Measurements from ENCODE around the gene ZNF197.
"Not testable (repeated sequence)": the region's sequence is repeated elsewhere in the genome, so short reads cannot be mapped to it uniquely, and the experiment has no call there.

The ZNF197 gene

GRCh38 chr3:44624749-44625480, at the start of gene ZNF197:
TSS of gene ZNF197 (plus strand) at chr3:44625036. CDS start at chr3:44629155, 4,119 bp downstream.
- peak; percentile 89 for DNase-seq (ENCODE audit: low spot score)

GRCh38 chr3:44576613-44577012, 48.2 kb upstream of the ZNF197 start:
- no peak for DNase-seq (ENCODE audit: low spot score)

GRCh38 chr3:44577354-44577952, 47.4 kb upstream of the ZNF197 start:
- not testable (repeated sequence) for DNase-seq (ENCODE audit: low spot score)

- DNase-seq (ENCODE audit: low spot score): not testable (repeated sequence)
These were observed 46.5 kb upstream of the ZNF197 start for GRCh38 chr3:44578316-44578715.

GRCh38 chr3:44578924-44579515, 45.8 kb upstream of the ZNF197 start:
- DNase-seq (ENCODE audit: low spot score): not testable (repeated sequence)

GRCh38 chr3:44579749-44580148, 45.1 kb upstream of the ZNF197 start:
- DNase-seq (ENCODE audit: low spot score): not testable (repeated sequence)

- DNase-seq (ENCODE audit: low spot score): not testable (repeated sequence)
These were observed 43.9 kb upstream of the ZNF197 start for GRCh38 chr3:44580971-44581370.

- DNase-seq (ENCODE audit: low spot score): peak; percentile 69
These were observed 40.0 kb upstream of the ZNF197 start, which contains the start of gene ZNF660 for GRCh38 chr3:44584646-44585501. TSS of gene ZNF660 (plus strand) at chr3:44584964. CDS start at chr3:44594194, 9,230 bp downstream.

GRCh38 chr3:44596621-44597020, 28.2 kb upstream of the ZNF197 start:
- DNase-seq (ENCODE audit: low spot score): no peak

GRCh38 chr3:44601749-44602148, 23.1 kb upstream of the ZNF197 start:
- DNase-seq (ENCODE audit: low spot score): no peak

- DNase-seq (ENCODE audit: low spot score): no peak
These were observed 12.2 kb upstream of the ZNF197 start for GRCh38 chr3:44612678-44613077.

GRCh38 chr3:44628716-44629115, 3.9 kb downstream of the ZNF197 start:
- DNase-seq (ENCODE audit: low spot score): no peak

GRCh38 chr3:44632193-44632592, 7.4 kb downstream of the ZNF197 start:
- DNase-seq (ENCODE audit: low spot score): no peak

GRCh38 chr3:44642337-44642736, 17.5 kb downstream of the ZNF197 start:
- DNase-seq (ENCODE audit: low spot score): no peak

- DNase-seq (ENCODE audit: low spot score): no peak
These were observed 18.2 kb downstream of the ZNF197 start for GRCh38 chr3:44643024-44643423.

GRCh38 chr3:44647771-44648170, 22.9 kb downstream of the ZNF197 start:
- DNase-seq (ENCODE audit: low spot score): no peak

- DNase-seq (ENCODE audit: low spot score): peak; percentile 73
These were observed 23.9 kb downstream of the ZNF197 start, which contains the start of gene ZNF35 for GRCh38 chr3:44648564-44649229. TSS of gene ZNF35 (plus strand) at chr3:44648732. CDS start at chr3:44651068, 2,336 bp downstream.

- DNase-seq (ENCODE audit: low spot score): no peak
These were observed 24.9 kb downstream of the ZNF197 start for GRCh38 chr3:44649709-44650108.

GRCh38 chr3:44654039-44654438, 29.2 kb downstream of the ZNF197 start:
- no peak for DNase-seq (ENCODE audit: low spot score)

- no peak for DNase-seq (ENCODE audit: low spot score)
These were observed 34.2 kb downstream of the ZNF197 start for GRCh38 chr3:44659015-44659414.

GRCh38 chr3:44659434-44659833, 34.6 kb downstream of the ZNF197 start:
- DNase-seq (ENCODE audit: low spot score): no peak
